Kidney tubule cell (primary cell): Measurements from ENCODE around the gene NOD1.
"Not testable (repeated sequence)": the region's sequence is repeated elsewhere in the genome, so short reads cannot be mapped to it uniquely, and the experiment has no call there.

ENCODE experiments used
- DNase-seq: peaks from one replicate; pipeline ENCODE4 v3.0.0-alpha.2; 2018; ENCODE audit warnings: low spot score

NOD1 gene, protein sequence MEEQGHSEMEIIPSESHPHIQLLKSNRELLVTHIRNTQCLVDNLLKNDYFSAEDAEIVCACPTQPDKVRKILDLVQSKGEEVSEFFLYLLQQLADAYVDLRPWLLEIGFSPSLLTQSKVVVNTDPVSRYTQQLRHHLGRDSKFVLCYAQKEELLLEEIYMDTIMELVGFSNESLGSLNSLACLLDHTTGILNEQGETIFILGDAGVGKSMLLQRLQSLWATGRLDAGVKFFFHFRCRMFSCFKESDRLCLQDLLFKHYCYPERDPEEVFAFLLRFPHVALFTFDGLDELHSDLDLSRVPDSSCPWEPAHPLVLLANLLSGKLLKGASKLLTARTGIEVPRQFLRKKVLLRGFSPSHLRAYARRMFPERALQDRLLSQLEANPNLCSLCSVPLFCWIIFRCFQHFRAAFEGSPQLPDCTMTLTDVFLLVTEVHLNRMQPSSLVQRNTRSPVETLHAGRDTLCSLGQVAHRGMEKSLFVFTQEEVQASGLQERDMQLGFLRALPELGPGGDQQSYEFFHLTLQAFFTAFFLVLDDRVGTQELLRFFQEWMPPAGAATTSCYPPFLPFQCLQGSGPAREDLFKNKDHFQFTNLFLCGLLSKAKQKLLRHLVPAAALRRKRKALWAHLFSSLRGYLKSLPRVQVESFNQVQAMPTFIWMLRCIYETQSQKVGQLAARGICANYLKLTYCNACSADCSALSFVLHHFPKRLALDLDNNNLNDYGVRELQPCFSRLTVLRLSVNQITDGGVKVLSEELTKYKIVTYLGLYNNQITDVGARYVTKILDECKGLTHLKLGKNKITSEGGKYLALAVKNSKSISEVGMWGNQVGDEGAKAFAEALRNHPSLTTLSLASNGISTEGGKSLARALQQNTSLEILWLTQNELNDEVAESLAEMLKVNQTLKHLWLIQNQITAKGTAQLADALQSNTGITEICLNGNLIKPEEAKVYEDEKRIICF

DNA sequence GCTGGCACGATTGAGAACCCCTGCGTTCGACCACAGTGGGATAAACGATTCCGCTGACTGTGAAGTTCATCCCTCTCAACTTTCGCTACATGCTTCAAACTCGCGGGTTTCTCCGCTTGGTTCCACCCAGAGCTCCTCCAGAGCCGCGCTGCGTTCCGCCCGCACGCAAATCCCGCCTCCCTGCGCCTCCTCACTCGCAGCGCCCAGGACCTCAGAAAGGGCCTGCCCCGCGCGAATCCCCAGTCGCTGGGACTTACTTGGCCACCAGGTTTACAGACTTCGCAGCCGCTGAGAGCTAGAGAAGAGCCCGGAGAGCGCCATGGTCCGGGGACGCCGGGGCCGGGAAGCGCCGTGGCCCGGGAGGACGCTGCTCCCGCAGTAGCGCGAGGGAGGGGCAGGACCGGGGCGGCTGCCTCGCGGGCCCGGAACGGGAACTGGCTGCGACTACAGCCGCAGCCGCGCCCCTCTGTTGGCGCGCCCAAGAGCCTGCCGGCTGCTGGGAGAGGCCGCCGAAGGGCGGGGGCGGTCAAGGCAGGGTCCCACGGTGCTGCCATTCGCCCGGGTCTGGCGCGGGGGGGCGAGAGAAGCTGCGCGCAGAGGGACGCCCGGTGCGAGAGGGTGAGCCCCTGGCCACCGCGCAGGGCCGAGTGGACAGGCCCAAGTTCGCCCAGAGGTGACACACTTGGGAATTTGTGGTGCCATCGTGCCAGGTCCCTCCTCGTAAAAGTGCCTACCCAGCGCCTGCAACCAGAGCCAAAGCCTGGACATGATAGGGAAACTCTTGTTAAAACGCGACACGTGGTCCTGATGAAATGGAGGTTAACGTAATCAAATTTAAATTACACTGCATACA, at the start of gene NOD1:
Gene NOD1 (minus strand): TSS at position 436 of the 853 bp plus-strand sequence. CDS start 21,863 bp downstream, outside the sequence.
- peak; percentile 79 for DNase-seq

DNA sequence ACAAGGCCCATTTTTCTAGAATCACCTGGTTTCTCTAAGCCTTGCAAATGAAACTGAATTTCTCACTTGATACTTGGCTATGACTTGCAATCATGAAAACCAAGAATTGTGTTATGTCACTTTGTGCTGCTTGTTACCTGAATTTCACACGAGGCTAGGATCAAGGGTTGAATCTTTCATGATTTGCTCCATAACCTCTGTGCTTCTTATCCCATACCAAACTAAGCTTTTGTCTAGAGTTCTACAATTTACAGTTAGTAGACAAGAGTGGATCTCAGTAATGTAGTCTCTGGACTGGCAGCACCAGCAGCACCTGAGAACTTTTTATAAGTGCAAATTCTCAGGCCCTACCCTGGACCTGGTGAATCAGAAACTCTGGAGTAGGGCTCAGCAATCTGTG, 48.7 kb upstream of the NOD1 start:
- not testable (repeated sequence) for DNase-seq

DNA sequence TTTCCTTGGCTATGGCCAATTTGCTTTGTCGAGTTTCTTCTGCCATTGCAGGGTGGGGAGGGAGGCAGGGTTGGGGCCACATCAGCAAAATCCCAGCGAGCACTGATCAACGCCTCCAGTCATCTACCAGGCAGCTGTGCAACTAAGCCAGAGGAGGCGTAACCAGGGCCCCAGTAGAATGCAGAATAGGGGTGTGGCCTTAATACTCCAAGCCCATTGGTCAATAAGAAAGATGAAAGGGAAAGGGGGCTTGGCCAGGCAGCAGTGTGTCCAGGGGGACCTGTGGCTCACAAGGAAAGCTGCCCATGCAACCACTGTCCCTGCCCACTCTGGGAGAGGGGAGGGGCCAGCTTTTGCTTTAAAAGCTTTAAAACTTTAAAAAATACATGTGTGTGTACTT, 47.6 kb upstream of the NOD1 start:
- DNase-seq = no peak

DNA sequence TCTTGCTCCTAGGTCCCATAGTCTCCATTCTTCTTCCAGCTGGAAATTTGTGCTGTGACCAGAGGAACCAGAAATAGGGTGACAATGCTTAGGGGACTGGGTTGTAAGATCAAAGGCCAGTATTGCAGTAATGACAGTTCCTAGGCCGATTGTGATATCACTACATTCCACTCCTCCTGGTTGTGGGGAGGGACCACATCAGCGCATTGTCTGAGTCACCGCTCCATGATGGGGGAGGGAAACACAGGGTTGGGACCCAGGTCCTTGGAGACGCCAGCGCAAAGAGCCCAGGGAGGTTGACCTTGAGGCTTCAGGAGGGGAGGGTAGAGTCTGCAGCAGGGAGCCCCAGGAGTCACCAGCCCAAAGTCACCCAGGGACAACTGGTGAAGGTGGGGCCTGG, 46.8 kb upstream of the NOD1 start:
- DNase-seq = no peak

DNA sequence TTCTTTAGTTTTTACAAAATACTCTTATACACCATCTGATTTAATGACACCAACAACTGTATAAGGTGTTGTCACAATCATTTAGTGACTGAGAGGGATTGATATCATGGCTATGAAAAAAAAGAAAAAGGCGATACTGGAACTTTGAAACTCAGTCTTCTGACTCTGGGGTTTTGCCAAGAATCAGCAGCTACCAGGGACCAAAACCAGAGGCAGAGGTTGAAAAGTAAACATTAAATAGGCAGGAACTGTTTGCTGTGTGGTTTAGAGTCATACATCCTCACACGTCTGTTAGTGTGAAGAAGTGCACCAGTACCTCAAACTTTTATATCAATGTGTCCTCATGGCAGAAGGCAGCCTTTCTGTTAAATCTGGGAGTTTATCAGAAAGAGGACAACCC, 46.0 kb upstream of the NOD1 start:
- DNase-seq = no peak

DNA sequence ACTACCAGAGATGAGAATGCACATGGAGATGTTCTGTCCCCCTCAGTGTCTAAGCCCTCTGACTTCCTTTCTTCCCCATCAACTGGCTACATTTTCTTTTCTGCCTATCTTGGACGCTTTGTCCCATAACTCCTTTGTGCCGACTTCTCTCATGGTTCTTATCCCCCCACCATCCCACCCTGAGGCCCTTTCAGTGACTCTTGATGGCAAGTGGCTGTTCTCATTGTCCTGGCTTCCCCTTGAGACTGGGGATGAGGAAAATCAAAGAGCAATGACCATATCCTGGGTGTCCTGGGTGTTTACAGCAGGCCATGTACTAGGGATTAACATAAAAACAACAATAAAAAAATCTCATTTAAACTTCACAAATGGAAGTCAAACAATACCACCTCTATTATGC, 44.9 kb upstream of the NOD1 start:
- no peak for DNase-seq

DNA sequence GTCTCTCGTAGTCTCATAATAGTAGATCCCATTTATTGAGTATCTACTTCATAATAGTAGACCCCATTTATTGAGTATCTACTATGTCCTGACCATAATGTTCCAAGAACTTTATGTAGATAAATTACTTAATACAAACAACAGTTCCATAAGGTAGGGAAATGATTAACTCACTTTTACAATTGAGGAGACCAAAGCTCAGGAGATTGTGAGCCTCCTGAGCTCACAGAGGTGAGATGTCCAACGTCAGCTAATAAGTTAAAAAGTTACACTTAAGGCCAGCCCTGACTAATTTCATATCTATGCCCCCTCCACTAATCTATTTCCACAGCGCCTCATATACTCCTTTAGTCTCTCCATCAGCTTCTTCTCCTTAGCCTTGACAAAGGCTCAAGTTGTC, 43.6 kb upstream of the NOD1 start:
- no peak for DNase-seq

DNA sequence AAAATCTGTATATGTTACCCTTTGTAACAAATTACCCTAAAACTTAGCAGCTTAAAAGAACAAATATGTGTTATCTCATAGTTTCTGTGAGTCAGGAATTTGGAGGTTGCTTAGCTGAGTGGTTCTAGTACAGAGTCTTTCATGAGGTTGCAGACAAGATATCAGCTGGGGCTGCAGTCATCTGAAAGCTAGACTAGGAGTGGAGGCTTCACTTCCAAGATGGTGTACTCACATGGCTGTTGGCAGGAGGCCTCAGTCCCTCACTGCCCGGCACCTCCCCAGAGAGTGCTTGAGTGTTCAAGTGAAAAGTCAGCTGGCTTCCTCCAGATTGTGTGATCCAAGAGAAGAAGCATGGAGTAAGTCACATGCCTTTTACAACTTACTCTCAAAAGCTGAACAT, 42.9 kb upstream of the NOD1 start:
- peak; percentile 69 for DNase-seq

DNA sequence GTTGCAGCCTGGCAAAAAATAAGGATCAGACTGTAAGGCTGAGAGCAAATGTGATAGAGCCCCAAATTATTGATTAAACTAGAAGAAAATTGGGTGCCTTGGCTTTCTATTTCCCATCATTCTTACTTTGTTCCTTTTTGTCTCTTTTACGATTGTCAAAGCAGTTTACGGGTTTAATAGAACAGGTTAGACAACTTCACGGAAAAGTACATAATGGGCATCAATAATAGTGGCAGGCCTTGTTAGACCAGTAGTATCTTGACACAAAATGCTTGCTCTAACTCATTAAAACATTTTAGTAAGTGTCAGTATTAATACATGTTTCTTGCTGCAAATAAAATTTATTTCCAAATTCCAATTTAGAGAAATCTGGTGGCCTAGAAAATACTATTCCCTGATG, 40.5 kb upstream of the NOD1 start:
- DNase-seq = no peak

DNA sequence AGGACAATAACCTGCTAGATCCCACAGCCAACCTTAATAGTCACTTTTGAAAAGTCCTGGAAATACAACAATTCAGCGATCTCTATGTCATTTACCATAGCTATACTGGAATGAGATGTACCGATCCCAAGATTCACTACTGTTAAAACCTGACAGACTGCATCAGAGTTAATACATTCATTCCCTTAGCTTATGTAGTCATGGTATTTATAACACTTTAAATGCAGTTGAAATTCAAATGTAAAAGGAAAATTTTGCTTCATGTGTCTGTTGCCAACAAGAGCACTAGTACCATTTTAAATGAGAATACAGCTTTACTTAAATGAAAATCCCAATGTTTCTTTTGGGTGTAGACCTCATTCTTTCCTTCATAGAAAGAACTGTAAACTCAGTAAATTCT, 37.2 kb upstream of the NOD1 start:
- no peak for DNase-seq

DNA sequence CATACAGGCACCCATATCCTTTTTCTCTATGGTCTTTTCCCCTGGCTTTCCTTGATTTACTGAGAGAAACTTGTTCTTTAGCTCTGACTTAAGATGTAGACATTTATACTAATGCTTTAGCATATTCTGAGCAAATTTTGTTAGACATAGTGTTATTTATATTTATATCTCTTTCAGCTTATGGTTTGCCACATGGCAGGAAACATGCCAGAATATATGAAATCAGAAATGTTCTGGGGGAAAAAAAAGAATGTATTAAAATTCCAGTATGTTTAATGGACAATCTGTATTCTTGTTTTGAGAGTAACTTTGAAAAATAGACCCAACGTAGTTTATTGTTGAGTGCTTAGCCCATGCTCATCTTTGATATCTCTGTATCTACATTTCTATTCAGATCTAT, 36.2 kb upstream of the NOD1 start:
- DNase-seq = no peak

DNA sequence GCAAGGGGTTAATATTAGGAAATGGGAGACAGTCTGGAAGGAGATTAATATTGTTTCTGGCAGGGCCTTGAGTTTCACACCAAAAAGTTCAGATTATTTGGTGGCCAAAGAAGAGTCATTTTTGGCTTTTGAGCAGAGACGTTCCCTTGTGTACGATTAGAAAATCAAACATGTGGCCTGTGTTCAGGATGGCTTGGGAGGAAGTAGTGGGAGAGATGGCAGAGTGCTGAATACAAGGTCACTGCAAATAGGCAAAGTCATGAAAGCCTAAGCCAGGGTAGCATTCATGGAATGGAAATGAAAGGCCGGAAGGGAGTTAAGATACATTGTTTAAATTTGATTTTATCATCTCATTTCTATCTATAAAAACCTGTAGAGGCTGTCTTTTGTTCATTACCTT, 35.6 kb upstream of the NOD1 start:
- DNase-seq = no peak

DNA sequence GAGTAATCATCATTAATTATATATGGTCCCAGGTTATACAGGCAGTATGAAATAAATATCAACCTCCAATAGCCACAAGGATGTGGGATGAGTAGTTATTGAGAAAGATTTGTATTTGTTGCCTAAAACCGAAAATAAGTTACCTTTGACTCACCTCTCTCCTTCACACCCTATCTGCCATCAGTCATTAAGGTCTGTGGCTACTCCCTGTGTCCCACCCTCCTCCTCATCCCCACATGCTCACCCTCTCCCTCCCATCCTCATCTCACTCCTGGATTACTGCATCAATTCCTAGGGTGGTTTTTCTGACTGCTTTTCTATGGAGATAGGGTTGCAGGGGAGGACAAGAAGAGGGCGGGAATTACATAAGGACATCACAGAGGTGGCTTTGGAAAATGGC, 35.2 kb upstream of the NOD1 start:
- no peak for DNase-seq

DNA sequence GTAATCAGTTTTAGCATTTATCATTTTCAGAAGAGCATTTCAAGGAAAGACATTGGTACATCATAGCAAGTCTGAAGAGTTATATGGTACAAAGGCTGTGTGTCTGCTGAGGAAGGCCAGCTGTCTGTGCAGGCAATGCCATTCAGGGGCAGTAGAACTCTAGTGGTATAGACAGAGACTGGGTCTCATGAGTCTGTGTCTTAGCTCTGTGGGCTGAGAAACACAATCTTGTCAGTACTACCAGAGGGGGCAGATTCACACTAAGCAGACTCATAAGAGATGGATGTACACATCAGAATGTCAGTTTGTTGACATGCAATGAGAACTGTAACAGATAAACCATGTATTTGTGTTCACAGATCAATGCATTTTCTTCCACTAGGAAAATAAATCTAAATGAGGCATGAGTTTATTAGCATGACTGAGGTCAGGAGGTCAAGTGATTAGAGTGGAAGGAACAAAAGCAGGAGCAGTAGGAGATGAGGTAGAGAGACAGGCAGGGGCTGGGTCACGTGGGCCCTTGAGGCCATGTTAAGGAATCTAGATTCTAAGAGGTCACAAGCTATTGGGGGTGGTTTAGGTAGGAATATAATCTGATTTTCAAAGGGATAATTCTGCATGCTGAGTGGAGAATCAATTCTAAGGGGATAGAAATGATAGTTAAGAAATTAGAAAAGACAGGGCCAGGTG, 33.5 kb upstream of the NOD1 start:
- no peak for DNase-seq

DNA sequence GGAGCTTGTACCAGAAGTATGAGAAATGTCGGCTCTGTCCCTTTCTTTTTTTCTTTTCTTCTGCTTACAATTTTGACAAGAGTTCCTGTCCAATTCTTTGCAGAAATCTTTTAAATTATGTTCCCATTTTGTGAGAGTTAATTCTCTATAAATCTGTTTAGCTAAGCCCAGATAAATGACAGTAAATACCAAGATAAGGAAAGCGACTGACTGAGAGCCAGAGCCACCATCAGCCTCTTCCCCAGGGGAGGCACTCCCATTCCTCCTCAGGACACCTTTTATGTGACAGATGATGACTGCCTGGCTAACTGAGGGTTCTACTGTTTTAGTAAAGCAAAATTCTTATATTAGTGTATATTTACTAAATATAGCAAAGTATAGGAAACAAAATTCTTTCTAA, 32.9 kb upstream of the NOD1 start:
- no peak for DNase-seq

DNA sequence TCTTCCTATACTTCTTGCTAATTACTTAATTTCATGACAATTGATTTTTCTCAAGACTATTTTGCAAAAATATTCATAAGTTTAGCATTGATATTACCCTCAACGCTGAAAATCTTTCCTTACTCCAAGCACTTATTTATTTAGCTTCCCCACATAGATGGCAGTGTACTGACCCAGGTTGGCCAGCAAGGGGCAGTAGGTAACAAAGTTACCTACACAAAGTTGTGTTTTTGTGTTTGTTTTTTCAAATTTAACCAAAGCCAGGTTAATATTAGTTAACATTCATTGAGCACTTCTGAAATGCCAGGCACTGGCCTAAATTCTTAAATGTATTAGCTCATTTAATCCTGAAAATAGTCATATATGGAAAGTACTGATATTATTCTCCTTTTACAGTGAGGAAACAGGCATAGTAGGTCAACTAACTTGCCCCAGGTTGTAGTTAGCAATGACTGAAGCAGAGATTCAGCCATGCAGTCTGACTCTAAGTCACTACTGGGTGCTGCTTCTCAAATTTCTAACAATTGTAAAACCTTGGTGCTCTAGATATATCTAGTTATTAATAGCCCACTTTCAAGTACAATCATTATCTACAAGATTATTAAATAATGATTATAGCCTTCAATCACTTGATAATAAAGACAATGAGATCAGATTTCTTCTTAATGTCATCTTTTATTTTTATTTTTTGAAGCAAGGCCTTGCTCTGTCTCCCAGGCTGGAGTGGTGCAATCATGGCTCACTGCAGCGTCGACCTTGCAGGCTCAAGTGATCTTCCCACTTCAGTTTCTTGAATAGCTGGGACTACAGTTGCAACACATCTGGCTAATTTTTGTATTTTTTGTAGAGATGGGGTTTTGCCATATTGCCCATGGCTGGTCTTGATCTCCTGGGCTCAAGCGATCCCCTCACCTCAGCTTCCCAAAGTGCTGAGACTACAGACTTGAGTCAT, 31.8 kb upstream of the NOD1 start:
- peak; percentile 63 for DNase-seq

DNA sequence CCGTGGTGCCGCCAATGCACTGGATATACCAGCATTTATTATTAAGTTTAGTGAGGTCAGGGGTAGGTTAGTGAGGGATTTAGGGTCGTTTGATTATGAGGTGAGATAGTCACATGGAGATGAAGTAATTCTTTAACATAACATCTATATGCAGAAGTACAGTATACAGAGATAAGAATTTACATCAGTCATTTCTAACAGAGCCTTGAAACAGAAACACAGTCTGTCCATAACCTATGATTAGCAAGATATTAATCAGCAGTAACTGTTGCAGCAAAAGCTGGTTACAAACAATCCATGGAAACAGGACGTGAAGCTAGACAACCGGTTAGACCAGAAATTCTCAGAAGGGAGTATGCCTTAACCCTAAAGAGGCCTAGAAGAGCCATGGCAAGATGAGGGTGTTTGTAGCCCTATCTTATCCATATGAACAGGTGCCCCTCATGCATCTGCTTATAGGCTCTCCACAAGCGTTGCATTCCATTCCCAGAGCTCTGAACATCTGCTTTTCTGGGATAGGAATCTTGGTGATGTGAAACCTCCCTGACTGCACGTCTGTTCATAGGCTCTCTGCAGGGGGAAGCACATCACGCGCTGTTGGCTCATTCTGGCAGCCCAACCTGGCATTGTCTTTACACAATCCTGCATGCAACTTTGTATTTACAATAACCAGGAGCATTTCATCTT, 30.7 kb upstream of the NOD1 start:
- DNase-seq = not testable (repeated sequence)

DNA sequence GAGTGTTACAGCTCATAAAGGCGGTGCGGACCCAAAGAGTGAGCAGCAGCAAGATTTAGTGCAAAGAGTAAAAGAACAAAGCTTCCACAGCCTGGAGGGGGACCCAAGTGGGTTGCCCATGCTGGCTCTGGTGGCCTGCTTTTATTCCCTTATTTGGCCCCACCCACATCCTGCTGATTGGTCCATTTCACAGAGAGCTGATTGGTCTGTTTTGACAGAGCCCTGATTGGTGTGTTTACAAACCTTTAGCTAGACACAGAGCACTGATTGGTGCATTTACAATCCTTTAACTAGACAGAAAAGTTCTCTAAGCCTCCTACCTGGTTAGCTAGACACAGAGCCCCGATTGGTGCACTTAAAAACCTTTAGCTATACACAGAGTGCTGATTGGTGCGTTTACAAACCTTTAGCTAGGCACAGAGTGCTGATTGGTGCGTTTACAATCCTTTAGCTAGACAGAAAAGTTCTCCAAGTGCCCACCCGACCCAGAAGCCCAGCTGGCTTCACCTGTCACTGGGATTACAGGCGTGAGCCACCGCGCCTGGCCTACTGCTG, 28.8 kb upstream of the NOD1 start:
- DNase-seq = not testable (repeated sequence)

DNA sequence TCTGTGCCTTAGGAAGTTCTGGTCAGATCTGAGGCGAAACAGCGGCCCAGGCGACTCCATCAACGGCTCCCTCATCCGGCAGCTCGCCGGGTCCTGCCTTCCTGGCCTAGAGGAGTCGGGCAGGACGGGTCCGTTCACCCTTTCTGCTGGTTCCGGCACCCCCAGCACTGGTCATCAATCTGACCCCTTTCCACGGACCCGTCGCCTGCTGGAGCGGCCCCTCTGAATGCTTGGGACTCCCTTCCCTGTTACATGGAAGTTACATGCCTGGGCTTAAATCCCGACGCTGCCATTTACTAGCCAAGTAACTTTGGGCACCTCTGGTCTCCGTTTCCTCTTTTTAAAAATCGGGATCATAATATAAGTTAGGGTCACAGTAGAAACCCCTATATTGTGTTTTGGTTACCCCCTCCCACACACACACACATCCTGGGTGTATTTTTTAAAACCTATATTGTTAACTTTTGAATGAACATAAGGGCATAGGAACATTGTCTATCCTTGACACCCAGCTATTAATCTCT, 26.7 kb upstream of the NOD1 start:
- DNase-seq = no peak
